GM12891 (cell line): ENCODE results near the gene FCER1A.
A peak's percentile ranks its signal among the peaks of the same experiment; 100 is the strongest.

Source experiments
- POLR2AphosphoS5 ChIP-seq: IDR thresholded peaks from 2 replicates; pipeline ENCODE4 v1.6.1; 2011; ENCODE audit warnings: low read depth, low read length, control low read depth
- SPI1 ChIP-seq: IDR thresholded peaks from 2 replicates; pipeline ENCODE4 v1.6.1; 2011; ENCODE audit warnings: low read depth, low read length, control low read depth

GRCh38 chr1:159315381-159315780 lies 13.2 kb downstream of the FCER1A start:
- peak; percentile 84 for TF ChIP-seq SPI1
- no peak for TF ChIP-seq POLR2AphosphoS5
